Measurements from ENCODE around the gene SIX5.
"Not testable (repeated sequence)": the region's sequence is repeated elsewhere in the genome, so short reads cannot be mapped to it uniquely, and the experiment has no call there.

The SIX5 gene

GRCh38 chr19:45764945-45765701 is 3.9 kb downstream of the SIX5 start:
- H3K4me3 ChIP-seq (ENCODE audit: low read length), result no peak overlapping the region
- DNase-seq (ENCODE audit: low read depth, low spot score), result no peak

- no peak for DNase-seq (ENCODE audit: low read depth, low spot score)
- H3K4me3 ChIP-seq (ENCODE audit: low read length), result no peak overlapping the region
Measured at GRCh38 chr19:45764475-45764874, 4.6 kb downstream of the SIX5 start.

- H3K4me3 ChIP-seq (ENCODE audit: low read length), result no peak overlapping the region
- DNase-seq (ENCODE audit: low read depth, low spot score), result no peak
Measured at GRCh38 chr19:45763691-45764294, 5.3 kb downstream of the SIX5 start.

- DNase-seq (ENCODE audit: low read depth, low spot score), result no peak
- no peak overlapping the region for H3K4me3 ChIP-seq (ENCODE audit: low read length)
Measured at GRCh38 chr19:45762870-45763631, 6.0 kb downstream of the SIX5 start.

- no peak for DNase-seq (ENCODE audit: low read depth, low spot score)
- H3K4me3 ChIP-seq (ENCODE audit: low read length), result no peak overlapping the region
Measured at GRCh38 chr19:45761714-45762113, 7.3 kb downstream of the SIX5 start.

- no peak for DNase-seq (ENCODE audit: low read depth, low spot score)
- H3K4me3 ChIP-seq (ENCODE audit: low read length), result no peak overlapping the region
Measured at GRCh38 chr19:45758921-45759320, 10.1 kb downstream of the SIX5 start.

- DNase-seq (ENCODE audit: low read depth, low spot score), result no peak
- H3K4me3 ChIP-seq (ENCODE audit: low read length), result no peak overlapping the region
Measured at GRCh38 chr19:45757695-45758094, 11.4 kb downstream of the SIX5 start.

- H3K4me3 ChIP-seq (ENCODE audit: low read length), result no peak overlapping the region
- DNase-seq (ENCODE audit: low read depth, low spot score), result no peak
Measured at GRCh38 chr19:45754323-45754722, 14.7 kb downstream of the SIX5 start.

GRCh38 chr19:45753548-45753947 is 15.5 kb downstream of the SIX5 start:
- DNase-seq (ENCODE audit: low read depth, low spot score), result no peak
- H3K4me3 ChIP-seq (ENCODE audit: low read length), result no peak overlapping the region

GRCh38 chr19:45752639-45753038 is 16.4 kb downstream of the SIX5 start:
- no peak overlapping the region for H3K4me3 ChIP-seq (ENCODE audit: low read length)
- no peak for DNase-seq (ENCODE audit: low read depth, low spot score)

- not testable (repeated sequence) for DNase-seq (ENCODE audit: low read depth, low spot score); H3K4me3 ChIP-seq (ENCODE audit: low read length)
Measured at GRCh38 chr19:45751483-45751882, 17.6 kb downstream of the SIX5 start.

GRCh38 chr19:45747513-45747912 is 21.5 kb downstream of the SIX5 start:
- H3K4me3 ChIP-seq (ENCODE audit: low read length), result no peak overlapping the region
- no peak for DNase-seq (ENCODE audit: low read depth, low spot score)

GRCh38 chr19:45746866-45747265 is 22.2 kb downstream of the SIX5 start:
- no peak overlapping the region for H3K4me3 ChIP-seq (ENCODE audit: low read length)
- DNase-seq (ENCODE audit: low read depth, low spot score), result no peak

GRCh38 chr19:45745606-45746005 is 23.4 kb downstream of the SIX5 start:
- DNase-seq (ENCODE audit: low read depth, low spot score), result no peak

GRCh38 chr19:45742969-45743368 is 26.1 kb downstream of the SIX5 start:
- DNase-seq (ENCODE audit: low read depth, low spot score), result no peak
- no peak overlapping the region for H3K4me3 ChIP-seq (ENCODE audit: low read length)

More at GRCh38 chr19:45745606-45746005, 23.4 kb downstream of the SIX5 start:
- no peak overlapping the region for H3K4me3 ChIP-seq (ENCODE audit: low read length)

GRCh38 chr19:45739498-45740439 is 29.3 kb downstream of the SIX5 start:
- H3K4me3 ChIP-seq (ENCODE audit: low read length), result no peak overlapping the region
- DNase-seq (ENCODE audit: low read depth, low spot score), result no peak

GRCh38 chr19:45733160-45733810 is 35.8 kb downstream of the SIX5 start, which contains the start of gene MEIOSIN:
Gene MEIOSIN, plus strand, starts transcription at chr19:45733439. Its CDS starts 1,938 bp downstream, at chr19:45735377.
- no peak for DNase-seq (ENCODE audit: low read depth, low spot score)
- no peak within 1 kb of the TSS for H3K4me3 ChIP-seq (ENCODE audit: low read length)

Measured in Jurkat, Clone E6-1 (cell line).